ENCODE measurements around the gene CTCF. TPM values are rescaled to one million over a fixed set of nuclear protein-coding genes. Genes with fewer than 3 reads are reported as not detected.

CTCF gene
- total RNA-seq, 1 donor from 2014 or later = 61.4 TPM

DNA sequence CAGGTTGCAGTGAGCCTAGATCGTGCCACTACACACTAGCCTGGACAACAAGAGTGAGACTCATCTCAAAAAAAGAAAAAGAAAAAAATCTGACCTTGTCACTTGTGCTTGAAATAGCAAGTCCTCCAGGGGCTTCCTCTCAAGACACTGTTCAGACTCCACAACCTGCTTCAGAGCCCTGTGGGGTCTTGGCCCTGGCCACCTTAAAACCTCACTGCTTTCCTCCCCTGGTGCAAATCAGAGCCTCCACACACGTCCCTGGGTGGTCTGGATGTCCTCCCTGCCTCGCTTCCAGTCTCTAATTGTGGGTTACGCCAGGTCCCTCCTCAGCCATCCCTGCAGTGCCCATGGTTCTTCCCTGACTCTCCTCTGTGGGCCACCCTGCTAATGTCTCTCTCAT, 93.0 kb downstream of the CTCF start:
- no peak for TF ChIP-seq CTCF (IDR thresholded peaks at IDR 0.05; ENCODE audit: unreplicated experiment)
- Mint-ChIP-seq H3K4me3 (no peak overlapping the region), H3K4me1 (peaks cover 15% of the 10 kb centered on the region), H3K36me3 (no peaks in the 10 kb centered on the region), H3K27ac (no peak overlapping the region), H3K9me3 (no peaks in the 10 kb centered on the region), H3K27me3 (ENCODE audit: low read depth) (peaks cover 44% of the 10 kb centered on the region)
- no peak for DNase-seq (ENCODE audit: low spot score in 2 of 2, unreplicated experiment in 2 of 2)

DNA sequence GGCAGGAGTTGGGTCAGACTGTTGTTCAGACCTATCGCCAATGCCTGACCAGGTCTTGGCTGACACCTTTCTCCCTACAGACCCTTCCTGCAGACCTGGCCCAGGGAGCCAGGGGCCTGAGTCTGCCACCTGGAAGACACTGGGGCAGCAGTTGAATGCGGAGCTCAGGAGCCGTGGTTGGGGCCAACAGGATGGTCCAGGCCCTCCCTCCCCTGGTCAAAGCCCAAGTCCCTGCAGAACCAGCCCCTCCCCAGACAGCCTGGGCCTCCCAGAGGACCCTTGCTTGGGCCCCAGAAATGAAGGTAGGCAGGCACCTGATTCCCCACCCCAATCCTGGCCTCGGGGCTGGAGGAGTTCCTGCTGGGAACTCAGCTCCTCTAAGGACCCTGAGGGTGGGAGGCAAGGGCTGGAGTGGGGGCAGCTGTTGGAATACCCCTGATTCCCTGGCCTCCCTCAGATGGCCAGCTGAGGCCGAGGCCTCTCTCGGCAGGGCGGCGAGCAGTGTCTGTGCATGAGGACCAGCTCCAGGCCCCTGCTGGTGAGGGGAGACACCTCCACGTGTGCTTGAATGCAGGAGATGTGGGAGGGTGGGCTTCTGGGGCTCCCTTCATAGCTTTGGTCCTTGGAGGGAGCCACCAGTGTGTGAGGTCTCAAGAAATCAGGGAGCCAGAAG, 94.2 kb downstream of the CTCF start:
- no peak overlapping the region for H3K4me3 Mint-ChIP-seq
- no peak overlapping the region for H3K27ac Mint-ChIP-seq
- H3K36me3 Mint-ChIP-seq = no peaks in the 10 kb centered on the region

GRCh38 chr16:67657017-67657608, 94.8 kb downstream of the CTCF start:
- H3K27me3 Mint-ChIP-seq (ENCODE audit: low read depth) = peaks cover 28% of the 10 kb centered on the region
- no peak for TF ChIP-seq CTCF (IDR thresholded peaks at IDR 0.05; ENCODE audit: unreplicated experiment)
- H3K36me3 Mint-ChIP-seq = no peaks in the 10 kb centered on the region
- H3K4me3 Mint-ChIP-seq = no peak overlapping the region
- H3K27ac Mint-ChIP-seq = no peak overlapping the region
- H3K9me3 Mint-ChIP-seq = no peaks in the 10 kb centered on the region
- peaks cover 19% of the 10 kb centered on the region for H3K4me1 Mint-ChIP-seq
- DNase-seq (ENCODE audit: low spot score in 2 of 2, unreplicated experiment in 2 of 2) = no peak

More for the DNA sequence above, 94.2 kb downstream of the CTCF start:
- peaks cover 34% of the 10 kb centered on the region for H3K27me3 Mint-ChIP-seq (ENCODE audit: low read depth)
- DNase-seq (ENCODE audit: low spot score in 2 of 2, unreplicated experiment in 2 of 2) = no peak
- peaks cover 20% of the 10 kb centered on the region for H3K4me1 Mint-ChIP-seq
- H3K9me3 Mint-ChIP-seq = no peaks in the 10 kb centered on the region
- TF ChIP-seq CTCF (IDR thresholded peaks at IDR 0.05; ENCODE audit: unreplicated experiment) = no peak

DNA sequence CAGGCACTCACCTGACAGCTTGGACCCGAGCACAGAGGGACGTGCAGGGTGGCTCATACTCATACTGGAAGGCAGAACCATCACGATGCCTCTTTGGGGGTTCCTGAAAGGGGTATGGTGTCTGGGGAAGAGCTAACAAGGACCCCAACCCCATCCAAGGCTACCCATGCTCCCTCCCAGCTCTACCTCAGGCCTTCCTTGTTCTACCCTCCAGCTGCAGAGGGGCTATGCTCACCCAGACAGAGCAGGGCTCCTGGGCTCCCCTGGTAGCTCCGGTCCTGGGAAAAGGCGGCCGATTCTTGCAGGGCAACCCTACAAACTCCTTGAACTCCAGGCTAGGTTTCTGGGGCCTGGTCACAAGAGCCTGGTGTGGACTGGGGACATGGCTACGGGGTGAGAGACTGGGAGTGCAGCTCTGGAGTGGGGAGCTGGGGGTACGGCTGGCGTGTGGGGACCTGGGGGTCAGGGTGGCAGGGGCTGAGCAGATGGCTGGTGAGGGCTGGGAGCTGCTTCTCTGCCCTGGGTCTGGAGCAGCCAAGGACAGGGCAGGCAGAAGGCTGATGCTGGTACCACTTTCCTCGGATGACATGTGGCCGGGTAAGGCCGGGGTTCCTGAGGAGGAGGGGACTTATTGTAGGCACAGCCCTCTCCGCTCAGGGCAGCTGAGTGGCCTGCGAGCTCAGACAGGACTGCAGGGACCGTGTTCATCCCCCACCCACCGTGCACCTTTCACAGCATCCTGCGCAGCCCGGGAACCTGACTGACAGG, 95.6 kb downstream of the CTCF start:
- Mint-ChIP-seq H3K27me3 (ENCODE audit: low read depth) (peaks cover 24% of the 10 kb centered on the region), H3K27ac (no peak overlapping the region), H3K9me3 (no peaks in the 10 kb centered on the region), H3K36me3 (no peaks in the 10 kb centered on the region), H3K4me3 (peak overlapping the region; percentile 93), H3K4me1 (peaks cover 18% of the 10 kb centered on the region)
- DNase-seq (ENCODE audit: low spot score in 2 of 2, unreplicated experiment in 2 of 2) = no peak
- TF ChIP-seq CTCF (IDR thresholded peaks at IDR 0.05; ENCODE audit: unreplicated experiment) = no peak

DNA sequence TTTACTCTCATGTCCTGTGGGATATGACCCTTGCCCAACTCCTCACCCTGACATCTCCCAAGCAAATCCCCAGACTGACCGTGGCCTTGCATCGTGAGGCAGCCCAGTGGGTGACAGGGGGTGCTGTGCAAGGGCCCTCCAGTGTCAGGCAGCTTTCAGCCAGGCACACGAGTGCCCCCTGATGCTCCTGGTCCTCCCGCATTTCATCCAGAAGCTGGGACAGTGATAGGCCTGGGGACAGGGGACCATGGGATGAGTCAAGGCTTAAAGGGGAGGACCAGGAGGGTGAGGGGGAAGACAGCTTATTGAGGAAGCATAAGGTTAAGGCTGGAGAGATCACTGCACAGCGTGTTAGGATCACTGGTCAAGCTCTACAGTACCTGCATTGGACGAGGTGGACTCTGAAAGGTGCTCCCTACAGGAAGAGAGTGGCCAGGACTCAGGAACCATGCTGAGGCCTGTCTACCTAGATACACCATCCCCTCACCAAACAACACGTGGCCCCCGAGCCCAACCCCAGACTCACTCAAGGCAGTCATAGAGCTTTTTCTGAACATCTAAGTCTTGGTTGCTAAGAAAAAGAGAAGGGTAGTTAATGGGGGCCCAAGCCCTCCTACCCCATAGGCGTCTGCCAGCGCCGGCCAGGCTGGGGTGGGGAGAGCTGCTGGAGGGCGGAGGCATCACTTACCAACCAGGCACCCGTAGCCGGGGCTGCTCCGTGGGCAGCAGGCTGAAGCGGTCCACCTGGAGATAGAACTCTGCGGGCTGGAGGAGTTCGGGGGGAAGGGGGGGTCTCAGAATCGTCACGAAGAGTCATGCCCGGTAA, 96.7 kb downstream of the CTCF start:
- no peak for TF ChIP-seq CTCF (IDR thresholded peaks at IDR 0.05; ENCODE audit: unreplicated experiment)
- Mint-ChIP-seq H3K36me3 (peaks cover under 1% of the 10 kb centered on the region), H3K4me3 (peak overlapping the region; percentile 93), H3K27me3 (ENCODE audit: low read depth) (peaks cover 16% of the 10 kb centered on the region), H3K4me1 (peaks cover 16% of the 10 kb centered on the region), H3K9me3 (no peaks in the 10 kb centered on the region), H3K27ac (no peak overlapping the region)
- DNase-seq (ENCODE audit: low spot score in 2 of 2, unreplicated experiment in 2 of 2) = no peak
